NCI-H146 (cell line): ENCODE measurements around the gene SPNS2.
"Not testable (repeated sequence)": the region's sequence is repeated elsewhere in the genome, so short reads cannot be mapped to it uniquely, and the experiment has no call there.

Experiments
- DNase-seq: peaks from one replicate; lab custom pipeline; 2025; lab: John Stamatoyannopoulos, UW

The SPNS2 gene

GRCh38 chr17:4566785-4567184 lies 68.1 kb downstream of the SPNS2 start:
- peak; percentile 71 for DNase-seq

DNA sequence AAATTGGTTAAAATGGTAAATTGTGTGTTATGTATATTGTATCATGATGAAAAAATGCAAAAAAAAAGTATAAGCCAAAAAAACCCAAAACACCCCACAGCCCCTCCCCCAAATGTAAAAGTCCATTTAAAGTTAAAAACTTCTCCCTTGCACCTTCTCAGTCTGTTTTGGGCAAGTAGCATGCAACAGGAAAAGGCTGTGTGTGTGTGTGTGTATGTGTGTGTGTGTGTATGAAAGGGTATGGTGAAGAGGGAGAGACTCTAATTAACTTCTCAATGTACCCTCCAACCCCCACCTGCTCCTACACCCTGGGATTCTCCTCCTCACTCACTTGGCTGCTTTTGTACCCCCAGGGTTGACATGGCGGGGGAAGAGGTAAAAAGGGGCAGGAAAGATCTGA lies 70.9 kb downstream of the SPNS2 start:
- no peak for DNase-seq

- no peak for DNase-seq
Measured at GRCh38 chr17:4572131-4572530, 73.5 kb downstream of the SPNS2 start.

- no peak for DNase-seq
Measured at GRCh38 chr17:4573115-4573514, 74.4 kb downstream of the SPNS2 start.

DNA sequence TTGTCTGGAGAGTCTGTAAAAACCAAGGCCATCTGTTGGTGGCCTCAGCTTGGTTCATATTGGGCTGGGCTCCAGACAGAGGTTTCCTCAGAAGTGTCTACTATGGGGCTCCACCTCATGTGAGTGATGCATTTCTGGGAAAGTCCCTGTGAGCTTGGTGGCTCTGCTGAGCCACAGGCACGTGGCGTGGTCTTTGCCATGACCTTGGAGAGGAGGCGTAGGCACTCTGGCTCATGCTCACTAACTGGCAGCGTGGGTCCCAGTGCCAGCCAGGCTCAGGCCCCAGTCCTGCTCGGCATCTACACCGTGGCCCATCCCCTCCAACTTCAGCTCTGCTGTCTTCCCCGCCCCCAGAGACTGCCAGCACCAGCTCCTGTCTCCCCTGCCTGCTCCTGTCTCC lies 75.0 kb downstream of the SPNS2 start:
- no peak for DNase-seq

DNA sequence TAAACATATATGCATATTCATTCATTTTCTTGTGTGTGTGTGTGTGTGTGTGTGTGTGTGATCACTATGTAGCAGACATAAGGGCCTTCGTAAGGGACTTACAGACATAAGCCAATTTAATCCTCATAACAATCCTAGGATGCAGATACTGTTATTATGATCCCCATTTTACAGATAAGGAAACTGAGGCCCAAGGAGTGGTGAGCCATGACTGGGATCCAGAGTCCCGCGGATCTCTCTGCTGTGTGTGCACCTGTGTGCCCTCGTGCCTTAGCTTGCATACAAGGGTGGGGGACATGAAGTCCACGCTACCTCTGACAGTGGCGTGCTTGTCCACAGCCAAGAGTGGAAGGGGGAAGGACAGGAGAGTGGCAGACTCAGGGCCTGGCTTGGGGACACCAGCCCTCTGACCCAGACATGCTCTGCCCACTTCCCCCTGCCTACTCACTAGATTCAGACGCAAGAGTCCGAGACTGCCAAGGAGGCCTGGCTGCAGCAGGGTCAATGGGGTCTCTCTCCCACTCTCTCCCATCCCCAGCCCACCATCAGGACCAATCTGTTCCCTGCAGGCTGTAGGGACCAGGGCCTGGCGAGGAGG lies 75.9 kb downstream of the SPNS2 start:
- DNase-seq = no peak

DNA sequence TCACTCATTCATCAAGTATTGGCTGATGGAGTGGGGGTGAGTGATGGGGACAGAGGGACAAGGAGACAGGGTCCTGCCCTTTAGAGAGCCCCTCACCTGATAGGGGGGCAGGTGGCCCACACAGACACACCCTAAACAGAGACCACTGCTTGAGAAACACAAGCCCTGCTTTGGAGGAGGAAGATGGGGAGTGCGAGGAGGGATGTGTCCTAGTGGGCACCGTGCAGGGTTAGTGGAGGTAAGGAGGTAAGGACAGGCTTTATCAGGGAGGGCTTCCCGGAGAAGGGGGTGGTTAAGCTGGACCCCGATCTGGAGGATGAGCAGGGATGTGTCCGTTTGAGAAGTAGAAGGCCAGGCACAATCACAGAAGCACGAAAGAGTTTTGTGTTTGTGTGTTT lies 77.5 kb downstream of the SPNS2 start:
- no peak for DNase-seq

- DNase-seq = no peak
Measured at GRCh38 chr17:4576729-4577322, 78.1 kb downstream of the SPNS2 start.

DNA sequence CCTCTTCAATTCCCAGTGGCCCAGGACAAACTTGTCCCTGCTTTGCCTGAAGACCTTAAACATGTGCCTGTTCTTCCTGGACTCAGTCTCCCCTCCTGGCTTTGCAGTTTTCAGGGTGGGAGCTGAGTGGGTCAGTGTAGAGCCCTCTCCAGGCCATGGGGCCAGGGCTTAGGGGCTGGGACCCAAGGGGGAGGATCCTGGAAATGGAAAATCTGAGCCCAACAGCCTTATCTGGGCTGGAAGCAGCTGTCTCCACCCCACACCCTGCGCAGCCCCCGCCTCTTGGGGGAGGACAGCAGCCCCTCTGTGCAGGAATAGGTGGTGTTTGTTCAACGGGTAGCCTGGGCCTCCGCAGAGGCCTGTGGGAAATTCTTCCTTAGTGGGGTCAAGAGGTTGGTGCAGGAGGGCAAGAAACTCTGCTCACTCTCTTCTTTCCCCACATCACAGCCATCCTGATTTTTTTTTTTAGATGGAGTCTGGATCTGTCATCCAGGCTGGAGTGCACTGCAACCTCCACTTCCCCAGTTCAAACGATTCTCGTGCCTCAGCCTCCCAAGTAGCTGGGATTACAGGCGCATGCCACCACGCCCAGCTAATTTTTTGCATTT lies 78.8 kb downstream of the SPNS2 start:
- DNase-seq = no peak

- not testable (repeated sequence) for DNase-seq
Measured at GRCh38 chr17:4578349-4578748, 79.7 kb downstream of the SPNS2 start.

GRCh38 chr17:4579678-4580077 lies 81.0 kb downstream of the SPNS2 start:
- no peak for DNase-seq

GRCh38 chr17:4580291-4580690 lies 81.6 kb downstream of the SPNS2 start:
- DNase-seq = no peak

GRCh38 chr17:4582101-4582501 lies 83.4 kb downstream of the SPNS2 start:
- DNase-seq = no peak

DNA sequence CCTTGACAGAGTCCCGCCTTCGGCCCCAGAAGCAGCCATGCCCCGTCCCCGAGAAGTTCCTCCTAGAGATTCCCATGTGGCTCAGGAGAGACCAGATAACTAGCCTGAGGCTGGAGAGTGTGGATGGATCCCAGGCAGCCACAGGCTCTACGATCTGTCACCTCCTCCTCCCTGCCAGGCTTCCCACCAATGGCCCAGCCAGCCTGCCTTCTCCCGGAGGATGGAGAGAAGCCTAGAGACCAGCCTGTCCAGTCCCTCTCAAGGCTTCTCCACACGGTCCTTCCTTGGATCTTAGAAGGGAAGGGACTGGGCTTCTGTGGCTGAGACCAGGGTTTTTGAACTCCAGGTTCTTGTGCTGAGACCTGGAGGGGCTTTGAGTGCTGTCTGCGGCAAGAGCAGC lies 84.0 kb downstream of the SPNS2 start:
- no peak for DNase-seq

DNA sequence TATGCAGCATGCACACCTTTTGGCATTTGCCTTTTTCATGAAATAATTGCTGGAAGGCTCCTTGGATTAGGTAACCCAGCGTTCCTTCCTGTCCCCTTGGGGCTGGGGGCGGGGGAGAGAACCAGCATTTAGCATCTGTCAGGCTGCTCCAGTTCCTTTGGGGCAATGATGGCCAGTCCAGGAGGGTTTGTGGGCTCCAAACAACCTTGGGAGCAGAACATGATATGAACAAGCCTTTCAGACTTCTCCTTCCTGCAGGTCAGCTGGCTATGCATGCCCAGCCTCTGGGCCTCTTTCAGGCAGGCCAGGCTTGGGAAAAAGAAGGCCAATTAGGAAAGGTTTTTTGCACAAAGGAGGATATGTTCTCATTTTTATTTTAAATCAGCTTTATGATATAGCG lies 84.5 kb downstream of the SPNS2 start:
- no peak for DNase-seq

GRCh38 chr17:4583782-4584100 lies 85.1 kb downstream of the SPNS2 start:
- peak; percentile 55 for DNase-seq

- peak; percentile 54 for DNase-seq
Measured at GRCh38 chr17:4584101-4584916, 85.6 kb downstream of the SPNS2 start, which contains the start of gene SMTNL2. Gene SMTNL2 (plus strand): TSS chr17:4584529. CDS start chr17:4584606, 77 bp downstream.

GRCh38 chr17:4584917-4585637 lies 86.4 kb downstream of the SPNS2 start:
- DNase-seq = peak; percentile 34

DNA sequence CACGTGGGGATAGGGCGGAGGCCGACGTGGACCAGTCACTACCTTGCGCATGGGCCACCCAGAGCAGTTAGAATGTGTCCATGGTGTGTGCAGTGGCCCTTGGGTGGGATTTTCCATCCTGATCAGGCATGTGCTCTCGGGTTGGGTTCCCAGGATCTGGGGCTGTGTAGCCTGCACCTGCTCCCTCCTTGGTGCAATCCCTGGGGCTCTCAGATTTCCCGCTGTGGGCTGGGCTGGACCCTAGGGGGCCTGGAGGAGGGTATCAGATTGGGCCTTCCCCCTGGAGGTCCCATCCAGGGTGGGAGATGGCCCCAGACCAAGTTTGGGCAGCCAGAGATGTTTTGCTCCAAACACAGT lies 86.9 kb downstream of the SPNS2 start:
- no peak for DNase-seq

DNA sequence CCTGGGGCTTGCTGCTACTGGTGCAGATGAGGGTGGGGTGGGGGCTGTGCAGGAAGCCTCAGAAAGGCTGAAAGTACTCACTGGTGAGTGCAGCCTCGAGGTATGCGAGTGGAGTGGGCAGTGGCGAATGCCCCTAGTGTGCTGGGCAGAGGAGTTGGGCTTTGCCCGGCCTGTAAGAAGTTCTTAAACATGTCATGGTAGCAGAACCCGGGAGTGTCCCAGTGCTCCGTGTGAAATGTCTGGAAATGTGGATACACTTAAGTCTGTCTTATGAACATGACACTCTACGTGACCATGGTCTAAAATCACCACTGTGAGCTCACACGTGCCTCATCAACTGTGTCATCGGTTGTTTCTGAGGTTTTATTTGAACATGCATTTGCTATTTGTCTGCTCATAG lies 87.4 kb downstream of the SPNS2 start:
- no peak for DNase-seq

- no peak for DNase-seq
Measured at GRCh38 chr17:4587195-4587594, 88.5 kb downstream of the SPNS2 start.

- no peak for DNase-seq
Measured at GRCh38 chr17:4587803-4588202, 89.1 kb downstream of the SPNS2 start.
